ENCODE data around the gene TMED1.
A peak's percentile ranks its signal among the peaks of the same experiment; 100 is the strongest.
"Not testable (repeated sequence)": the region's sequence is repeated elsewhere in the genome, so short reads cannot be mapped to it uniquely, and the experiment has no call there.

Gene TMED1

DNA sequence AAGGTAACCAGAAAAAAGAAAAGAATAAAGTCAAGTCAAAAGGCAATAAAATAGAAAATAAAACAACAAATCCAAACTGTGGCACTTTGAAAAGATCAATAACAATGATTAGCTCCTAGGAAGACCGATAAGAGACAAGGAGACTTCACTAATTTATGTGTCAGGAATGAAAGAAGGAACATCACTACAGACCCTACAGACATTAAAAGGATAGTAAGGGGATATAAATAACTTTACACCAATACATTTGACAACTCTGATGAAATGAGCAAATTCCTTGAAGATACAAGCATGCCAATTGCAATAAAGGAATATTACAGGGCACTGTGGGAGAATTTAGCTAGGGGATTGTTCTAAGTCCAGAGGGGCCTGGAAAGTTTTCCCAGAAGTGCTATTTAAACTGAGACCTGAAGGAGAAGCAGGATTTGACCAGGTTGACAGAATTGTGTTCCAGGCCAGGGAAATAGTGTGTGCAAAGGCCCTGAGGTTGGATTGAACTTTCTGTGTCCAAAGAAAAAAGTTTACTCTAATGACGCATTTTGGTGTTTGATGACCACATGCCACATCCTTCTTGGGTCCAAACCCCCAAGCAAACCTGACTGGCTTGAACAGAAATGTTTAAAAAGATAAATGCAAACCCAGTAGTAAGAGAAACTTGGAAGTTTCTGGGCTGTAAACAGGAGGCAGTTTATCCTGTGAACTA, 10.6 kb upstream of the TMED1 start:
- Histone ChIP-seq H3K4me1 (ENCODE audit: control insufficient read depth, insufficient read depth, low read length) (no peaks in the 10 kb centered on the region), H3K27me3 (ENCODE audit: control insufficient read depth in 1 of 2, insufficient read depth in 2 of 2, low read length in 2 of 2) (peaks cover 0 to 5% of the 10 kb centered on the region in 2 donors), H3K36me3 (ENCODE audit: control insufficient read depth in 2 of 2, insufficient read depth in 2 of 2, low read length in 2 of 2) (no peaks in the 10 kb centered on the region), H3K4me3 (ENCODE audit: low read length in 2 of 2) (no peak overlapping the region), H3K9ac (ENCODE audit: low read length in 2 of 2) (no peak overlapping the region), H3K9me3 (ENCODE audit: control insufficient read depth in 2 of 2, low read length in 2 of 2) (no peaks in the 10 kb centered on the region), H3K27ac (ENCODE audit: low read length) (no peak overlapping the region)

DNA sequence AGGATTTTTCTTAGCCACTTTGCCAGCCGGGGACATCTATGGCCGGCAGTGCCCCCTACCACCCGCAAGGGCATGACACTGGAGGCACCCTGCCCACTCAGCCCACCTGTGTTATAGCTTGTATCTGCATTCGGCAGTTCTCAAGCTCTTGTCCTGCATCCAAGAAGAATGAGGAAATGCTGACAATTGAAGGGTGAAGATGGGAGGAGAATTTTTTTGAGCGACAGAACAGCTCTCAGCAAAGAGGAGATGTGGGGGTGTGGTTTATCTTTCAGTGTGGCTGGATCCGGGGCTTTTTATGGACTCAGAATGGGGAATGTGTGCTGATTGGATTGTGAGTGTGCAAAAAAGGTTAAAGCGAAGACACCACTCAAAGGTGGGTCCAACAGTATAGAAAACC, 6.8 kb upstream of the TMED1 start:
- no peak overlapping the region for H3K27ac ChIP-seq (ENCODE audit: low read length)
- no peaks in the 10 kb centered on the region for H3K4me1 ChIP-seq (ENCODE audit: control insufficient read depth, insufficient read depth, low read length)
- no peaks in the 10 kb centered on the region for H3K27me3 ChIP-seq (ENCODE audit: control insufficient read depth in 1 of 2, insufficient read depth in 2 of 2, low read length in 2 of 2)
- H3K4me3 ChIP-seq (ENCODE audit: low read length in 2 of 2): no peak overlapping the region
- no peaks in the 10 kb centered on the region for H3K36me3 ChIP-seq (ENCODE audit: control insufficient read depth in 2 of 2, insufficient read depth in 2 of 2, low read length in 2 of 2)
- no peaks in the 10 kb centered on the region for H3K9me3 ChIP-seq (ENCODE audit: control insufficient read depth in 2 of 2, low read length in 2 of 2)
- no peak overlapping the region for H3K9ac ChIP-seq (ENCODE audit: low read length in 2 of 2)

DNA sequence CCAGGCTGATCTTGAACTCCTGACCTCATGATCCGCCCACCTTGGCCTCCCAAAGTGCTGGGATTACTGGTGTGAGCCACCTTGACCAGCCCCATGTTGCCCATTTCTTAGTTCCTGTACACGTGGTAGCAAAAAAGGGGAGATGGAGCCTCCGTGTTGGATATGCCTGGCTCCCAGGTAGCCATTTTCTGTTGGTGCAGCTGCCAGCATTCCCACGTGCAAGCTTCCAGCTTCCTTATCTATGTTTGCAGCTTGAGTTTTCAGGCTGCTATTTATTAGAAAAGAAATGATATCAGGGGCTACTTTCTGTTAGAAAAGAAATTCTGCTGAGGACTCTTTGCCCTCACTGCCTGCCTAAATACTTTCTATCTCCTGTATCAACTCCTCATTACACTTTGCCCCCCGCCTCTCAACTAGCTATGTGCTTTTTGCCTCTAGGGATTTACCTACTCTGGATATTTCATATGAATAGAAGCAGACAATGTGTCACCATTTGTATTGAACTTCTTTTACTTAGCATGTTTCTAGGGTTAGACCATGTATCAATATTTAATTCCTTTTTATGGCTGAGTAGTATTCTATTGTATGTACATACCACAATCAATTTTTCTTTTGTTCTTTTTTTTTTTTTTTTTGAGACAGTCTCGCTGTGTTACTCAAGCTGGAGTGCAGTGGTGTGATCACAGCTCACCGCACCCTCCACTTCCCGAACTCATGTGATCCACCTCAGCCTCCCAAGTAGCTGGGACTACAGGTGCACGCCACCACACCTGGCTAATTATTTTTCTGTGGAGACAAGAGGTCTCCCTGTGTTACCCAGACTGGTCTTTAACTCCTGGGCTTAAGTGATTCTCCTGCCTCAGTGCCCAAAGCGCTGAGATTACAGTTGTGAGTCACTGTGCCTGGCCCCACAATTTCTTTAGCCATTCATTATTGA, 3.4 kb upstream of the TMED1 start:
- Histone ChIP-seq H3K36me3 (ENCODE audit: control insufficient read depth in 2 of 2, insufficient read depth in 2 of 2, low read length in 2 of 2) (no peaks in the 10 kb centered on the region), H3K4me1 (ENCODE audit: control insufficient read depth, insufficient read depth, low read length) (peaks cover 15% of the 10 kb centered on the region), H3K9me3 (ENCODE audit: control insufficient read depth in 2 of 2, low read length in 2 of 2) (peaks cover 0 to 3% of the 10 kb centered on the region in 2 donors), H3K9ac (ENCODE audit: low read length in 2 of 2) (no peak overlapping the region), H3K27me3 (ENCODE audit: control insufficient read depth in 1 of 2, insufficient read depth in 2 of 2, low read length in 2 of 2) (no peaks in the 10 kb centered on the region), H3K4me3 (ENCODE audit: low read length in 2 of 2) (no peak overlapping the region), H3K27ac (ENCODE audit: low read length) (no peak overlapping the region)

DNA sequence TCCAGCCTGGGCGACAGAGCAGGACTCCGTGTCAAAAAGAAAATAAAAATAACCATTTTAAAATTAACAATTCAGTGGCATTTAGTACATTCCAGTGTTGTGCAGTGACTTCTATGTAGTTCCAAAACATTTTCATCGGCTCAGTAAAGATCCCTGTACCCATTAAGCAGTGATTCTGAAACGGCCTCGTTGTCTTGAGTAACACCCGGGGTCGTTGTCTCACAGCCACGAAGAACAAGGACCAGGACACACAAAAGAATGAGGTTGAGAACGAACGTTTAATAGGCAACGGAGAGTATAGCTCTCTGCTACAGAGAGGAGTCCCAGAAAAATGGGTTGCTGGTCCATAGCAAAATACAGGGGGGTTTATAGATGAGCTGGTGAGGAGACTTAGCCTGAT, 2.4 kb upstream of the TMED1 start:
- Histone ChIP-seq H3K4me1 (ENCODE audit: control insufficient read depth, insufficient read depth, low read length) (peaks cover 15% of the 10 kb centered on the region), H3K27ac (ENCODE audit: low read length) (no peak overlapping the region), H3K27me3 (ENCODE audit: control insufficient read depth in 1 of 2, insufficient read depth in 2 of 2, low read length in 2 of 2) (no peaks in the 10 kb centered on the region), H3K36me3 (ENCODE audit: control insufficient read depth in 2 of 2, insufficient read depth in 2 of 2, low read length in 2 of 2) (no peaks in the 10 kb centered on the region), H3K4me3 (ENCODE audit: low read length in 2 of 2) (no peak overlapping the region), H3K9ac (ENCODE audit: low read length in 2 of 2) (no peak overlapping the region), H3K9me3 (ENCODE audit: control insufficient read depth in 2 of 2, low read length in 2 of 2) (peaks cover 0 to 3% of the 10 kb centered on the region in 2 donors)

DNA sequence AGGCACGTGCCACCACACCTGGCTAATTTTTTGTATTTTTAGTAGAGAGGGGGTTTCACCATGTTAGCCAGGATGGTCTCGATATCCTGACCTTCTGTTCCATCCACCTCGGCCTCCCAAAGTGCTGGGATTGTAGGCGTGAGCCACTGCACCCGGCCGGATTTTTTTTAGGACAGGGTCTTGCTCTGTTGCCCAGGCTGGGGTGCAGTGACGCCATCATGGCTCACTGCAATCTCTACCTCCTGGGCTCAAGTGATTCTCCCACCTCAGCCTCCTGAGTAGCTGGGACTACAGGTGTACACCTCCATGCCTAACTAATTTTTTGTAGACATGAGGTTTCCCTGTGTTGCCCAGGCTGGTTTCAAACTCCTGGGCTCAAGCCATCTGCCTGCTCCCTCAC, 1.6 kb upstream of the TMED1 start:
- not testable (repeated sequence) for H3K4me3 ChIP-seq (ENCODE audit: low read length in 2 of 2); H3K9ac ChIP-seq (ENCODE audit: low read length in 2 of 2); H3K9me3 ChIP-seq (ENCODE audit: control insufficient read depth in 2 of 2, low read length in 2 of 2); H3K36me3 ChIP-seq (ENCODE audit: control insufficient read depth in 2 of 2, insufficient read depth in 2 of 2, low read length in 2 of 2); H3K27me3 ChIP-seq (ENCODE audit: control insufficient read depth in 1 of 2, insufficient read depth in 2 of 2, low read length in 2 of 2); H3K27ac ChIP-seq (ENCODE audit: low read length)
- peaks cover 15% of the 10 kb centered on the region for H3K4me1 ChIP-seq (ENCODE audit: control insufficient read depth, insufficient read depth, low read length)

DNA sequence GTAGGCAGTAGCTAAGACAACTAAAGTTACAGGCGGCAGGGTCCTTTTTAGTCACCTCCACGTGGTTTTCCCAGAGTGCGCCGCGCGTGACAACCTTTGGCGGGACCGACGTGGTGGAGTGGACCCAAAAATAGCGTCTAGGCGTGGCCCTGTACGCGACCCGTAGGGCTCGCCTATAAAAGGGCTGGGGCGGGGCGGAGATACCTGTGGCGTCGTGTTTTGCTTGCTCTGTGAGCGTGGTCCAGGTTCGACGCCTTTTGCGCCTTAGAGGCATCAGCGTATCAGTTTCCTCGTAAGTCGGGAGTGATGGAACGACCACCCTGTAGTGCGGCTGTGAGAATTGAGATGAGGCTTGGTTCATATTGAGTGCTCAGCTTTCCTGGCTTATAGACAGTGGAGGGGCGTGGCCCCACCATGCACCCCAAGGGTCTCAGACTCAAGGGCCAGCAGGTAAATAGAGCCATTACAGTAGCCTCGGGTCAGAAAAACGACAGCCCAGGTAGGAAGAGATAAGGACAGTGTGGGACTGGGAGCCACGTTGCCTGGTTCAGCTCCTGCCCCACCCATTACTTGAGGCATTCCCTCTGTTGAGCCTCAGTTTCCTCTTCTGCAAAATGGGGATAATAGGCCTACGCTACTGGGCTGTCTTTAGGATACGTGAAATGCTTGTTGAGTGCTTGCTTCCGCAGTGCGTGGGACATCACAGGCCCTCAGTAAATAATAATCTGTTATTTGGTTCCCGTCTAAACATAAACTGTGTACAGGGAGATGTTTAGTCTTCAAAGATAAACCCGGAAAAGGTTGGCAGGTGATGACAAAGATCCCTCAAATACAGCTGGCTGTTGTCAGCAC, 693 bp upstream of the TMED1 start:
- Histone ChIP-seq H3K9ac (ENCODE audit: low read length in 2 of 2) (peak overlapping the region; percentile 90 to 91), H3K36me3 (ENCODE audit: control insufficient read depth in 2 of 2, insufficient read depth in 2 of 2, low read length in 2 of 2) (peaks cover 0 to 9% of the 10 kb centered on the region in 2 donors), H3K9me3 (ENCODE audit: control insufficient read depth in 2 of 2, low read length in 2 of 2) (peaks cover 0 to 3% of the 10 kb centered on the region in 2 donors), H3K4me3 (ENCODE audit: low read length in 2 of 2) (peak overlapping the region; percentile 87), H3K4me1 (ENCODE audit: control insufficient read depth, insufficient read depth, low read length) (peaks cover 15% of the 10 kb centered on the region), H3K27me3 (ENCODE audit: control insufficient read depth in 1 of 2, insufficient read depth in 2 of 2, low read length in 2 of 2) (no peaks in the 10 kb centered on the region), H3K27ac (ENCODE audit: low read length) (peak overlapping the region; percentile 97)

DNA sequence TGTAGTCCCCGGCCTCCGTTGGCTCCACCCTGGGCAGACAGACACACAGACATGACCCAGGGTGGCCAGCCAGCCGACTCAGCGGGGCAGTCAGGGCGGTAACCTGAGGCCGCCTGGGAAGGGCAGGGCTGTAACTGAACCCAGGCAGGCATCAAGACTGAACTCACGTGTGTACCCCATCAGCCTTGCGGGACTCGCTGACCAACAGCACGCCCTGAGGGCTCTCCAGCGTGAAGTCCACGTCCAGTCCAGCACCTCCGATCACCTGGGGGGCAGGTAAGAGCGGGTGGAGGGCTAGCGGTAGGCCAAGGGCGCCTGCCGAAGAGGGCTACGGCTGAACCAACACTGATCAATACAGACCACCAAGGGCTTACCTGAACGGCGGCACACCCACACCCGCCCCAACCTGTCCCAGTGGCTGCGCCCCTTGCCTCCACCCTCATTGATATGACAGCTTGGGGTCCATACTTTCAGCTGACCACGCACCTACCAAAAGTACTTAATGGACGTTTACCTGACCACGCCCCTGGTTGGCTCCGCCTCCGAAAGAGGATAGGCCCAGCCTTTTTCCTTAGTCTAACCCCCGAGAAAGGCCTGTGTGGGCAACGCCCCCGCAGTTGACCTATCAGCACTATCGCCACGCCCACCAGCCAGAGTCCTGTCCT, 791 bp downstream of the TMED1 start:
- Histone ChIP-seq H3K36me3 (ENCODE audit: control insufficient read depth in 2 of 2, insufficient read depth in 2 of 2, low read length in 2 of 2) (peaks cover 0 to 14% of the 10 kb centered on the region in 2 donors), H3K4me1 (ENCODE audit: control insufficient read depth, insufficient read depth, low read length) (peaks cover 15% of the 10 kb centered on the region), H3K27ac (ENCODE audit: low read length) (peak overlapping the region; percentile 97), H3K9ac (ENCODE audit: low read length in 2 of 2) (peak overlapping the region; percentile 51 to 58), H3K4me3 (ENCODE audit: low read length in 2 of 2) (peak overlapping the region; percentile 62 to 87), H3K9me3 (ENCODE audit: control insufficient read depth in 2 of 2, low read length in 2 of 2) (peaks cover 0 to 3% of the 10 kb centered on the region in 2 donors), H3K27me3 (ENCODE audit: control insufficient read depth in 1 of 2, insufficient read depth in 2 of 2, low read length in 2 of 2) (no peaks in the 10 kb centered on the region)

DNA sequence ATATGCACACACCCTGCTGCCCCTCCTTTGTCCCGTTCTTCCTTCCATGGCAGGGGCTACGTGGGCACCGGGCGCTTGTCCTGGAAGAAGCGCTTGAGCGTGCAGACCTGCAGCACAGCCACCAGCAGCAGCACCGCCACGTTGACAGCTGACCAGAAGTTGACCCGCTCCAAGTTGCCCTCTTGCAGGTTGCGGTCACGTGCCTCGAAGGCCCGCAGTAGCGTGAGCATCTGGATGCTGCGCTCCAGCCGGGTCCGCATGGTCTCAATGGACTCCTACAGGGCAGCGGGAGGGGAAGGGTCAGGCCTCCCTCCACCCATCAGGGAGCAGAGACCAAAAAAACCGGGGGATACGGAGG, 3.1 kb downstream of the TMED1 start:
- peaks cover 15% of the 10 kb centered on the region for H3K4me1 ChIP-seq (ENCODE audit: control insufficient read depth, insufficient read depth, low read length)
- H3K4me3 ChIP-seq (ENCODE audit: low read length in 2 of 2): no peak overlapping the region
- peaks cover 0 to 3% of the 10 kb centered on the region in 2 donors for H3K9me3 ChIP-seq (ENCODE audit: control insufficient read depth in 2 of 2, low read length in 2 of 2)
- no peaks in the 10 kb centered on the region for H3K27me3 ChIP-seq (ENCODE audit: control insufficient read depth in 1 of 2, insufficient read depth in 2 of 2, low read length in 2 of 2)
- H3K27ac ChIP-seq (ENCODE audit: low read length): no peak overlapping the region
- H3K36me3 ChIP-seq (ENCODE audit: control insufficient read depth in 2 of 2, insufficient read depth in 2 of 2, low read length in 2 of 2): peaks cover 0 to 17% of the 10 kb centered on the region in 2 donors
- H3K9ac ChIP-seq (ENCODE audit: low read length in 2 of 2): no peak overlapping the region

DNA sequence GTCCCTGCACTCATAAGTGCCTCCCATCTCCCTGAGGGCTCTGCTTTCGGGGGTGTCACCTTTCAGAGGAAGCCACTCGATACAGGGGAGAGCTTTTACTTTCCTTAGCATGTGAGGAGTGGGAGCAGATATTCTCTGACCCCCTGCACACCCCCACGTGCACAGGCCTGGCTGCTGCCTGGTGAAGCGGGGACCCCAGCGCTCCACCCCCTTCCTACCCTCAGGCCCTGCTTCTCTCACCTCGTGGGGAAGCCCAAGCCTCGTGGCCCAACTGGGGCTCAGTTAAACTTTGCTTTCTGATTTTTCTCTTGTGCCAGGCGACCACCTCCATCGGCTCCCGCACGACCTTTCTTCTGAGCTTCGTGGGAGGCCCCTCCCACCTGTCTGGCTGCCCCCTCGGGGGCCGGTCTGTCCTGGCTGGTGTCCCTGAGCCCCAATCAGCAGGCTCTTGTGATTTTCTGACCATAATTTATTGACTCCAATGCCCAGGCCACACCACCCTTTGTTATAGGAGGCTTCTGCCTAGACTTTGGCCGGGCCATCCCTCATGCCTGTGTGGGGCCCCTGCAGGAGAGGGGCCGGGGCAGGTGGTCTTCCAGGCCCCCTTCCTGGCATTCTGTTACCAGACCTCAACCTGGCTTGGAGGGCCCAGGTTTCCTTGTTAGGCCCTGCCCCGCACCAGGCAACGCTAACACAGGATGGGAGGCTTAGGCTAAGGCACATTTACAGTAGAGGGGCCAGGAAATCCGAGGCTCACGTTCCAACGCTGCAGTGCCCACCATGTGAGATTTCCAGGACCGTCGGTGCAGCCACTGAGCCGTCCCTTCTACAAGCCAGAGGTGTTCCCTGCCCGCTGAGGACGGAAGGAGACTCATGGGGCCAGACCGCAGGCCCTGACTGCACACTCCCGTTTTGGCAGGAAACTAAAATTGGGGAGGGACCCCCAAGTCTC, 3.7 kb downstream of the TMED1 start:
- no peak overlapping the region for H3K4me3 ChIP-seq (ENCODE audit: low read length in 2 of 2)
- H3K27me3 ChIP-seq (ENCODE audit: control insufficient read depth in 1 of 2, insufficient read depth in 2 of 2, low read length in 2 of 2): no peaks in the 10 kb centered on the region
- H3K27ac ChIP-seq (ENCODE audit: low read length): no peak overlapping the region
- no peak overlapping the region for H3K9ac ChIP-seq (ENCODE audit: low read length in 2 of 2)
- peaks cover 0 to 3% of the 10 kb centered on the region in 2 donors for H3K9me3 ChIP-seq (ENCODE audit: control insufficient read depth in 2 of 2, low read length in 2 of 2)
- peaks cover 0 to 17% of the 10 kb centered on the region in 2 donors for H3K36me3 ChIP-seq (ENCODE audit: control insufficient read depth in 2 of 2, insufficient read depth in 2 of 2, low read length in 2 of 2)
- H3K4me1 ChIP-seq (ENCODE audit: control insufficient read depth, insufficient read depth, low read length): peaks cover 15% of the 10 kb centered on the region
